WTC11 (cell line): ENCODE data around the gene OR10A6.

Experiments
- CDX4 ChIP-seq: fragments of 250-450 bp; sonication (Bioruptor Pico); IDR thresholded peaks from 2 replicates; pipeline ENCODE4 v1.9.0; 2021; ENCODE audit warnings: moderate library complexity, mild to moderate bottlenecking, inconsistent platforms, borderline replicate concordance
- CTCF ChIP-seq: fragments of 200-600 bp; IDR thresholded peaks from 2 replicates; pipeline ENCODE4 v1.8.0; 2022; ENCODE audit warnings: antibody characterized with exemption
- E2F5 ChIP-seq: sonication (generic); formaldehyde crosslinking; IDR thresholded peaks from 2 replicates; pipeline ENCODE4 v1.8.1; 2022; ENCODE audit warnings: mild to moderate bottlenecking, moderate library complexity, missing genetic modification reagents
- JAZF1 ChIP-seq: fragments of 250-450 bp; sonication (Bioruptor Pico); IDR thresholded peaks from 2 replicates; pipeline ENCODE4 v1.9.0; 2021; ENCODE audit warnings: moderate library complexity, mild to moderate bottlenecking, inconsistent platforms
- KAT7 ChIP-seq: sonication (generic); formaldehyde crosslinking; IDR thresholded peaks from 2 replicates; pipeline ENCODE4 v1.8.1; 2023; ENCODE audit warnings: missing genetic modification reagents, mild to moderate bottlenecking, borderline replicate concordance
- MAX ChIP-seq: sonication (generic); formaldehyde crosslinking; IDR thresholded peaks from 2 replicates; pipeline ENCODE4 v1.8.0; 2022; ENCODE audit warnings: mild to moderate bottlenecking, missing genetic modification reagents
- PRDM15 ChIP-seq: sonication (generic); formaldehyde crosslinking; IDR thresholded peaks from 2 replicates; pipeline ENCODE4 v1.8.0; 2022; ENCODE audit warnings: missing genetic modification reagents
- SMAD4 ChIP-seq: sonication (generic); formaldehyde crosslinking; IDR thresholded peaks from 2 replicates; pipeline ENCODE4 v1.8.0; 2022; ENCODE audit warnings: mild to moderate bottlenecking, missing genetic modification reagents
- SOX15 ChIP-seq: fragments of 250-450 bp; sonication (Bioruptor Pico); IDR thresholded peaks from 2 replicates; pipeline ENCODE4 v1.9.0; 2021; ENCODE audit warnings: mild to moderate bottlenecking
- STAT6 ChIP-seq: sonication (generic); formaldehyde crosslinking; conservative IDR thresholded peaks from 2 replicates; pipeline ENCODE4 v1.8.1; 2023; ENCODE audit warnings: mild to moderate bottlenecking, low read depth, missing genetic modification reagents, moderate library complexity
- USF2 ChIP-seq: sonication (generic); formaldehyde crosslinking; IDR thresholded peaks from 2 replicates; pipeline ENCODE4 v1.8.1; 2023; ENCODE audit warnings: mild to moderate bottlenecking, missing genetic modification reagents, moderate library complexity
- ZNF121 ChIP-seq: sonication (generic); formaldehyde crosslinking; IDR thresholded peaks from 2 replicates; pipeline ENCODE4 v1.8.0; 2023; ENCODE audit warnings: missing genetic modification reagents
- ZNF219 ChIP-seq: sonication (generic); formaldehyde crosslinking; IDR thresholded peaks from 2 replicates; pipeline ENCODE4 v1.8.0; 2023; ENCODE audit warnings: missing genetic modification reagents, mild to moderate bottlenecking, borderline replicate concordance
- ZNF512 ChIP-seq: sonication (generic); formaldehyde crosslinking; IDR thresholded peaks from 2 replicates; pipeline ENCODE4 v1.8.1; 2022; ENCODE audit warnings: missing genetic modification reagents, borderline replicate concordance

- TF ChIP-seq CTCF (no peak), SOX15 (CRISPR knock-in tag) (no peak), KAT7 (CRISPR knock-in tag) (no peak), PRDM15 (CRISPR knock-in tag) (no peak), ZNF219 (CRISPR knock-in tag) (no peak), ZNF121 (CRISPR knock-in tag) (no peak), STAT6 (CRISPR knock-in tag) (no peak), CDX4 (CRISPR knock-in tag) (no peak), MAX (no peak), ZNF512 (CRISPR knock-in tag) (no peak), E2F5 (CRISPR knock-in tag) (no peak), JAZF1 (CRISPR knock-in tag) (no peak), USF2 (CRISPR knock-in tag) (no peak), SMAD4 (CRISPR knock-in tag) (no peak)
These were observed 37.3 kb downstream of the OR10A6 start for GRCh38 chr11:7893796-7894195.
